ENCODE measurements around the gene FBXO31.

FBXO31 gene

DNA sequence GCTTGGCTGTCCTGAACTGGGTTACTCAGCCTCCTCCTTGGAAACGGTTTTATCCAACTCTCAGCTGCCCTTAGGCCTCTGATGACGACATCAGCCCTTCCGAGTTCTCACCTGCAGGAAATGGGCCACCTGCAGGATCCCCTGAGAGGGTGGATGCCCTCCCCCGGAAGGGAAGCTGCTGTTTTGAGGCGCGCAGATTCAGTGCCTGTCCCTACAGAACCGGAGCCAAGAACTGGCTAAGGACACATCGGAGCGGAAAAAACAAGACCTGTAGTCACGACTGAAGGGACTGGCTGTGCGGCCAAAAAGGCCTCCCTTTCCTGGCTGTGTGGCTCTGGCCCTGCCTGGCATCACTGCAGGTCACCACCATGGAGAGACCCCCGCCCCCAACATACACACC is 54.7 kb downstream of the FBXO31 start:
- H3K36me3 ChIP-seq (ENCODE audit: insufficient read depth, low read length) = peaks cover 63% of the 10 kb centered on the region
- no peaks in the 10 kb centered on the region for H3K9me3 ChIP-seq (ENCODE audit: insufficient read depth, low read length, severe bottlenecking)
- ATAC-seq (ENCODE audit: insufficient read depth, low read depth) (no peak), DNase-seq (no peak)
- peaks cover 33% of the 10 kb centered on the region for H4K20me1 ChIP-seq (ENCODE audit: insufficient read depth, low read length)
- H3K4me1 ChIP-seq (ENCODE audit: insufficient read depth, low read length) = no peaks in the 10 kb centered on the region
- H3K9ac ChIP-seq (ENCODE audit: low read depth, low read length) = no peak overlapping the region
- H3K27me3 ChIP-seq (ENCODE audit: insufficient read depth, low read length, poor library complexity) = no peaks in the 10 kb centered on the region
- H3K79me2 ChIP-seq (ENCODE audit: insufficient read depth, low read length) = peaks cover 5% of the 10 kb centered on the region; the same call in 1 of the 2 replicates
- no peak overlapping the region for H3K4me3 ChIP-seq (ENCODE audit: low read depth in 1 of 2, low read length in 2 of 2)
- no peak overlapping the region for H2AFZ ChIP-seq (ENCODE audit: low read depth, low read length)
- H3K27ac ChIP-seq (ENCODE audit: low read length) = no peak overlapping the region
- TF ChIP-seq CTCF (IDR thresholded peaks at IDR 0.05; ENCODE audit: borderline replicate concordance, extremely low read depth, low read length, poor library complexity, severe bottlenecking) (no peak), EZH2 (IDR thresholded peaks at IDR 0.05; ENCODE audit: borderline replicate concordance, low read depth, low read length, severe bottlenecking) (no peak)
- H3K4me2 ChIP-seq (ENCODE audit: insufficient read depth, low read length) = no peak overlapping the region

GRCh38 chr16:87327798-87328495 is 55.6 kb downstream of the FBXO31 start:
- peaks cover 5% of the 10 kb centered on the region; the same call in 1 of the 2 replicates for H3K79me2 ChIP-seq (ENCODE audit: insufficient read depth, low read length)
- peaks cover 54% of the 10 kb centered on the region for H3K36me3 ChIP-seq (ENCODE audit: insufficient read depth, low read length)
- DNase-seq = no peak
- no peak overlapping the region for H2AFZ ChIP-seq (ENCODE audit: low read depth, low read length)
- no peak overlapping the region for H3K9ac ChIP-seq (ENCODE audit: low read depth, low read length)
- no peak overlapping the region for H3K27ac ChIP-seq (ENCODE audit: low read length)
- no peak overlapping the region for H3K4me3 ChIP-seq (ENCODE audit: low read depth in 1 of 2, low read length in 2 of 2)
- peaks cover 33% of the 10 kb centered on the region for H4K20me1 ChIP-seq (ENCODE audit: insufficient read depth, low read length)
- H3K4me1 ChIP-seq (ENCODE audit: insufficient read depth, low read length) = no peaks in the 10 kb centered on the region
- no peak overlapping the region for H3K4me2 ChIP-seq (ENCODE audit: insufficient read depth, low read length)
- H3K27me3 ChIP-seq (ENCODE audit: insufficient read depth, low read length, poor library complexity) = no peaks in the 10 kb centered on the region
- TF ChIP-seq CTCF (IDR thresholded peaks at IDR 0.05; ENCODE audit: borderline replicate concordance, extremely low read depth, low read length, poor library complexity, severe bottlenecking) (no peak), EZH2 (IDR thresholded peaks at IDR 0.05; ENCODE audit: borderline replicate concordance, low read depth, low read length, severe bottlenecking) (no peak)
- H3K9me3 ChIP-seq (ENCODE audit: insufficient read depth, low read length, severe bottlenecking) = no peaks in the 10 kb centered on the region
- ATAC-seq (ENCODE audit: insufficient read depth, low read depth) = no peak

DNA sequence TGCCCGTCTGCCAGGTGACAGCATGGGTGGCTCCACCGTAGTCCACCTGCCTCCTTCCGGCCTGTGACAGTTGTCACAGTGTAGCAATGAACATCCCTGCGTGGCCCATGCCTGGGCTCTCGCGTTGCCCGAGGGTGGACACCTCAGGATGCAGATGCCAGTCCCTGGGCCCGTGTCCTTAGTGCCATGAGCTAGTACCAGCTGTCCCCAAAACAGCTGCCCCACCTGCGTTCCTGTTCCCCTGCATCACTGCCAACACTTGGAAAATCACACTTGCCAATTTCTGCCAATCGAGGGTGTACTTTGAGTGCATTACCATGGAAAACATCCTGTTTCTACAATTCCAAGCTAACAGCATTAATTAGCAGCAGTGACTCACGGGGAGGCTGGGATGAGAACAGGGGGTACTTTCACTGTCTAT is 57.4 kb downstream of the FBXO31 start:
- no peak overlapping the region for H3K27ac ChIP-seq (ENCODE audit: low read length)
- no peak overlapping the region for H2AFZ ChIP-seq (ENCODE audit: low read depth, low read length)
- no peak overlapping the region for H3K4me2 ChIP-seq (ENCODE audit: insufficient read depth, low read length)
- no peaks in the 10 kb centered on the region for H3K27me3 ChIP-seq (ENCODE audit: insufficient read depth, low read length, poor library complexity)
- 0 out of 2 replicates have a peak, but pooled peaks cover 2% of the 10 kb centered on the region for H3K79me2 ChIP-seq (ENCODE audit: insufficient read depth, low read length)
- ATAC-seq (ENCODE audit: insufficient read depth, low read depth) (no peak), DNase-seq (no peak)
- H3K9me3 ChIP-seq (ENCODE audit: insufficient read depth, low read length, severe bottlenecking) = no peaks in the 10 kb centered on the region
- H4K20me1 ChIP-seq (ENCODE audit: insufficient read depth, low read length) = peaks cover 23% of the 10 kb centered on the region
- TF ChIP-seq CTCF (IDR thresholded peaks at IDR 0.05; ENCODE audit: borderline replicate concordance, extremely low read depth, low read length, poor library complexity, severe bottlenecking) (no peak), EZH2 (IDR thresholded peaks at IDR 0.05; ENCODE audit: borderline replicate concordance, low read depth, low read length, severe bottlenecking) (no peak)
- H3K4me3 ChIP-seq (ENCODE audit: low read depth in 1 of 2, low read length in 2 of 2) = no peak overlapping the region
- H3K4me1 ChIP-seq (ENCODE audit: insufficient read depth, low read length) = no peaks in the 10 kb centered on the region
- H3K9ac ChIP-seq (ENCODE audit: low read depth, low read length) = no peak overlapping the region
- peaks cover 37% of the 10 kb centered on the region for H3K36me3 ChIP-seq (ENCODE audit: insufficient read depth, low read length)
